NCI-H2171 treated with DMSO at 0.1 percent for 48 hours (cell line): ENCODE data around the gene OR56A4.

Experiments used
- DNase-seq: peaks from one replicate; lab custom pipeline; 2025; lab: John Stamatoyannopoulos, UW

OR56A4 gene, protein sequence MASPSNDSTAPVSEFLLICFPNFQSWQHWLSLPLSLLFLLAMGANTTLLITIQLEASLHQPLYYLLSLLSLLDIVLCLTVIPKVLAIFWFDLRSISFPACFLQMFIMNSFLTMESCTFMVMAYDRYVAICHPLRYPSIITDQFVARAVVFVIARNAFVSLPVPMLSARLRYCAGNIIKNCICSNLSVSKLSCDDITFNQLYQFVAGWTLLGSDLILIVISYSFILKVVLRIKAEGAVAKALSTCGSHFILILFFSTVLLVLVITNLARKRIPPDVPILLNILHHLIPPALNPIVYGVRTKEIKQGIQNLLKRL

GRCh38 chr11:6006846-6007245 is at the start of gene OR56A4:
TSS of gene OR56A4 (minus strand) at chr11:6006946. CDS start at chr11:6002992, 3,954 bp downstream.
- no peak for DNase-seq

- DNase-seq, result no peak
Measured at GRCh38 chr11:6055569-6055968, 48.8 kb upstream of the OR56A4 start.

DNA sequence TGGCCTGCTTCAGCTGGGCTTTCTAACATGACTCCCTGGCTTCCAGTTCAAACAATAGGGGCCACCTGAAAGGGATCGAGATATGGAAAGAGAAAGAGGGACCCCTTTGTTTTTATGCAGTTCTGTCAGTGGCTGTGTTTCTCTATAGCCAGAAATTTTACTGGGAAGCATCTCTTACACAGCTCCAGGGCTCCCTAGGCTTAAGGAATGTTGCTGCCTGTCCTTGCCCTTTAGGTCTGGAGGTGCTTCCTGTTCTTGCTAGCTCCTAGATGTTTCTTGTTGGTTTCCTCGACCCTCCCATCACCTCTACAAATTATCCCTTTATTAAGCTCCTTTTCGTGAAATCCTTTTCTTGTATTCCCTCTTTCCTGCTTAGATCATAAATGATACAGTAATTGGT is 45.6 kb upstream of the OR56A4 start:
- no peak for DNase-seq

GRCh38 chr11:6040874-6041273 is 34.1 kb upstream of the OR56A4 start:
- DNase-seq, result no peak

GRCh38 chr11:6030708-6031405 is 24.1 kb upstream of the OR56A4 start, which contains the start of gene OR56A1:
TSS of gene OR56A1 (minus strand) at chr11:6030758. CDS start at chr11:6027692, 3,066 bp downstream.
- DNase-seq, result no peak

- no peak for DNase-seq
Measured at GRCh38 chr11:6027501-6027900, 20.8 kb upstream of the OR56A4 start.

DNA sequence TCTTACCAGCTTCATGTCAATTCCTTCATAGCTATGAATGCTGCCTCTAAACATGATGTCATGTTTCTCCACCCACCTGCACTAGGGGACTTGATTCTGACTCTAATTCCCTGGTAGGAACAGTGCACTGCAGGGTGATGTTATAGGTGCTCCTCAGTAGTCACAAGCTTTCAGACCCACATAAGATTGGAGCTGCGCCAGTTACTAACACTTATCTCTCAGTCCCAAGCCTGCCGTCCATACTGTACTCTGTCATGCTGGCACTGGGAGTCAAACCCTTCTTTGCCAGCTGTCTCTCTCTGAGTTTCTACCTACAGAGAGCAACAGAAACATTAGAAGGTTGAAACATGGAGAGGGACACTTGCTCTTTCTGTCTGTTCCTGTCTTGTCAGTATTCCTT is 18.3 kb upstream of the OR56A4 start:
- no peak for DNase-seq

GRCh38 chr11:6022956-6023355 is 16.2 kb upstream of the OR56A4 start:
- DNase-seq, result peak; percentile 1

- no peak for DNase-seq
Measured at GRCh38 chr11:6013042-6013441, 6.3 kb upstream of the OR56A4 start.

DNA sequence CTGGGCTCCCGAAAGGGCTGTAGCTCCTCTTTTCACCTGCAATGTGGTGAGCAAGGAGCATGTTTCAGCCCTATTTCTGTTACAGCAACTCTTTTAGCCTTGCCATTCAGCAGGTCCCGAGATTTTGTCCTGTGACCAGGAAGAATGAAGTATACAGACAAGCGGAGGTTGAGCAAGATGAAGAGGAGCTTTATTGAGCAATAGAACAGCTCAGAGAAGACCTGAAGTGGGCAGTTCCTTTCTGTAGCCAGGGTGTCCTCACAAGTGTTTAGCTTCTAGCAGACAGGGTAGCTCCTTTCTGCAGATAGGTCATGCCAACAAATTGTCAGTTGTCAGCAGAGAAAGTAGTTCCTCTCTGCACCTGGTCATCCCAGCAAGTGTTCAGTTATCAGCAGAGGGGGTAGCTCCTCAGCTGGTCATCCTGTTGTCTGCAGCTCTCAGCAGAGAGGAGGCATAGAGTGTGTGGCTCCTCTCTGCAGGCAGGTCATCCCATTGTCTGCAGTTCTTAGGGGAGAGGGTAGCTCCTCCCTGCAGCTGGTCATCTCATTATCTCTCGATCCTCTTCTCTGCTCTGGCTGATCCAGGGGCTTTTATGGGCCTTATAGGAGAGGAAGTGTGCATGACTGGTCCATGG is 5.4 kb upstream of the OR56A4 start:
- DNase-seq, result no peak

DNA sequence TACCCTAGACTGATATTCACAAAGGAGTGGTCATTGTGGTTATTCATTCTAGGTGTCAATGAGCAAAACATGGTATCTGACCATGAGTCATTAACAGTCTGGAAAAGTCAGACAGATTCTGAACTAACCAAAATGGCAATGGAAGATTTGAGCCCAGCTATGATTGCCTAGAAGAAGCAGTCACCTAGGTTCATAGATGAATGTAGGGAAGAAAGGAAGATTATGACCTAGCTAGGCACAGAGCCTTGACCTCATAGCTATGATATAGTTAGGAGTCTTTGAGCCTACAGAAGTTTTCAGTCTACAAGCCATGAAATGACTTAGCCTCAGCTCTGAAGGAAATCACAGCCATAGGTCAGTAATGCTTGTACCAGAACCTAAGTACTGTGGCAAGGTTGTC is 351 bp downstream of the OR56A4 start:
- DNase-seq, result no peak

GRCh38 chr11:6002202-6002699 is 4.5 kb downstream of the OR56A4 start:
- DNase-seq, result no peak

GRCh38 chr11:5994791-5995190 is 12.0 kb downstream of the OR56A4 start:
- DNase-seq, result no peak

DNA sequence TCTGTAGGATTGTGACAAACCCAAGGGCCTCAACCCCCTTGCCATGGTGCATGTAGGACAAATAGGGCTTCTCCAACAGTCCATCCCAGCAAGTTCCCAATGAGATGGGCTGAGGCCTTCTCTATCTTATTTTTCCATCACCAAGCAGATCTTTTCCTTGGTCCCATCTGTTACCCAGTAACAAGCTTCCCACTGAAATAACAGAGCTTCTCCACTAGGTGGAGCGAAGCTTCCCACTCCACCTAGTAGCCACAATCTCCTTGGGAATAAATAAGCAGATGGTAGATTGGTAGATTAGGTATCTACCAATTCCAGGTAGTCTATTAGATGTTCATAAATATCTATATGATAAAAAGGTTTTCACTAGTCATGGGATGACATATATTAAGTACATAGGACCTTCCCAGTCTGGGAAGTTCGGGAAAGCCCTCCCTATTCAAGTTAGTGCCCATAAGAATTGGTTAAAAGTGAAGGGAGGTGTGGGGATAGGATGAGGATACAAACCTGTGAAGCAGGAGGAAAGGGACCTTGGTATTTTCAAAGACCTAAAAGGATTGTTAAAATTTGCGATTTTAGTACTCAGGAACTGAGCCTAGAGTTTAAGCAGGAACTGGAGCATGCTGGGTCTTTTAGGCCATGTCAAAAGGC is 14.0 kb downstream of the OR56A4 start:
- DNase-seq, result peak; percentile 35

- no peak for DNase-seq
Measured at GRCh38 chr11:5992150-5992549, 14.6 kb downstream of the OR56A4 start.

- DNase-seq, result no peak
Measured at GRCh38 chr11:5989203-5989602, 17.5 kb downstream of the OR56A4 start.

DNA sequence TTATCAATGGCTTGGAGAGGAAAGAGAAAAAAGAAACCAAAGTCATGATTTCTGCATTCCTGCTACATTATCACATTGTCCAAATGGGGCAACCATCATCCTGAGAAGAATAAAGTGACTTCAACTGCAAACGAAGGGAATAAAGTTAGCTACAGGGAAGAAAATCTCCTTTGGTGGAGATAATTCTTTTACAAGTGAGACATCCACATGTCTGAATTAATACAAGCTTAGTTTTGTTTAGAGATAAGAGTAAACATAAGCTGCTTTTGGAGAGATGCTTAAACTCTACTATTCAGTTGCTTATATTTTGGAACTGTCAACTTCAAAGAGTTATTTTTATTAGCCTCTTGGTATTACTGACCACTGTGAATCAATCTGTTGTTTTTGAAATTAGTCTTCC is 19.9 kb downstream of the OR56A4 start, which contains the start of gene OR52L1:
OR52L1 (minus strand) TSS at position 101 of the 400 bp plus-strand sequence; CDS start at position 46, 55 bp downstream.
- DNase-seq, result no peak

- no peak for DNase-seq
Measured at GRCh38 chr11:5983443-5983842, 23.3 kb downstream of the OR56A4 start.

DNA sequence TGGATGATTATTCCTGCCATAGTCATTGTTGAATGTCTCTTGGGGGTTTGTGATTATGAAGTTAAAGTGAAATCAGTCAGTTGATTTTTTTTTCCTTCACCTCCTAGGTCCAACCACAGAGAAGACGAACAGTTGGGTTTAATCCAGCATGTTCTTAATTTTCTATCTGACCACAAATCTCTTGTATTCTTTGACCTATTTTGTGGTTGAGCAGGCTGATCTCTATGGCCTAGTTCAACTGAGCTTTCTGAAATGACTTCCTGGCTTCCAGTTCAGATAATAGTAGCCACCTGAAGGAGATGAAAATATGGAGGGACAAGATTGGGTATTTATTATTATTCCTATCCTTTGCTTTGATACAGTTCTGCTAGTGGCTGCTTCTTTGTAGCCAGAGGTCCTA is 33.2 kb downstream of the OR56A4 start:
- no peak for DNase-seq

GRCh38 chr11:5968394-5968793 is 38.4 kb downstream of the OR56A4 start, which contains the start of gene OR56A5:
TSS of gene OR56A5 (minus strand) at chr11:5968494. CDS start at chr11:5968494, 0 bp downstream.
- DNase-seq, result no peak

DNA sequence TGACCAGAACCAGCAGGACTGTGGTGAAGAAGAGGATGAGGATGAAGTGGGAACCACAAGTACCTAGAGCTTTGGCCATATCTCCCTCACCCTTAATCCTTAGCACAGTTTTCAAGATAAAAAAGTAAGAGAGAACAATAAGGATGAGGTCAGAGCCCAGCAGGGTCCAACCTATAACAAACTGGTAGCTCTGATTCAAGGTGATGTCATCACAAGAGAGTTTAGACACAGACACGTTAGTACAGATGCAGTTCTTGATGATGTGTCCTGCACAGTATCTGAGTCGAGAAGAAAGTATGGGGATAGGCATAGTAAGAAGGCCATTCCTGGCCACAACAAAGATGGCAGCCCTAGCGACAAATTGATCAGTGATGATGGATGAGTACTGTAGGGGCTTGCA is 39.0 kb downstream of the OR56A4 start:
- no peak for DNase-seq

DNA sequence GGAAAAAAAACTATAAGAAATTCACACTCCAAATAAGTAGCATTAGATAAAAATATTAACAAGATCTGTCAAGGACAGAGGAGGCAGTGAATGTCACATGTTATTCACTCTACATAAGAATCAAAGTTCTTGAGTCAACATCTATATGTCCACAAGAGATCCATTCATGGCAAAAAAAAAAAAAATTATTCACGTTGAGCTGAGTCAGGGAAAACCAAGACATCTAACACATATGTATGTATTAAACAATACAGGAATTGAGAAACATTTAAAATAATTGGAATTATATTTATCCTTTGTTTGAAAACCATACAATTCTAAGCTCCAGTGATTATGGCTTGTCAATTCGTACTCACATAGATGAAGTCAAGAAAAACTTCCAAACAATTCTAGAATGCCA is 39.8 kb downstream of the OR56A4 start:
- no peak for DNase-seq
